Ishikawa (cell line): ENCODE data around the gene MYCBPAP.

Experiments used
- CEBPB ChIP-seq: IDR thresholded peaks from 2 replicates; pipeline ENCODE4 v1.6.1; 2012
- CREB1 ChIP-seq: IDR thresholded peaks from 2 replicates; pipeline ENCODE4 v1.6.1; 2012; ENCODE audit warnings: low read depth
- EGR1 ChIP-seq: IDR thresholded peaks from 2 replicates; pipeline ENCODE4 v1.6.1; 2012
- EP300 ChIP-seq: IDR thresholded peaks from 2 replicates; pipeline ENCODE4 v1.6.1; 2012; ENCODE audit warnings: borderline replicate concordance
- FOXM1 ChIP-seq: IDR thresholded peaks from 2 replicates; pipeline ENCODE4 v1.6.1; 2012; ENCODE audit warnings: low read depth, borderline replicate concordance
- NFIC ChIP-seq: IDR thresholded peaks from 2 replicates; pipeline ENCODE4 v1.6.1; 2012
- RAD21 ChIP-seq: IDR thresholded peaks from 2 replicates; pipeline ENCODE4 v1.6.1; 2012; ENCODE audit warnings: low read depth
- TAF1 ChIP-seq: IDR thresholded peaks from 2 replicates; pipeline ENCODE4 v1.6.1; 2012; ENCODE audit warnings: low read depth, mild to moderate bottlenecking
- TCF12 ChIP-seq: IDR thresholded peaks from 2 replicates; pipeline ENCODE4 v1.6.1; 2012; ENCODE audit warnings: low read depth
- TEAD4 ChIP-seq: IDR thresholded peaks from 2 replicates; pipeline ENCODE4 v1.6.1; 2012
- YY1 ChIP-seq: IDR thresholded peaks from 2 replicates; pipeline ENCODE4 v1.6.1; 2012; ENCODE audit warnings: low read depth
- ZBTB7A ChIP-seq: IDR thresholded peaks from 2 replicates; pipeline ENCODE4 v1.6.1; 2012; ENCODE audit warnings: low read depth
- TF ChIP-seq, protein P1 (sequence below): IDR thresholded peaks from 2 replicates; pipeline ENCODE4 v1.6.1; 2012
- TF ChIP-seq, protein P2 (sequence below): IDR thresholded peaks from 2 replicates; pipeline ENCODE4 v1.6.1; 2012
- TF ChIP-seq, protein P3 (sequence below): IDR thresholded peaks from 2 replicates; pipeline ENCODE4 v1.6.1; 2012; ENCODE audit warnings: low read depth, mild to moderate bottlenecking

MYCBPAP gene

DNA sequence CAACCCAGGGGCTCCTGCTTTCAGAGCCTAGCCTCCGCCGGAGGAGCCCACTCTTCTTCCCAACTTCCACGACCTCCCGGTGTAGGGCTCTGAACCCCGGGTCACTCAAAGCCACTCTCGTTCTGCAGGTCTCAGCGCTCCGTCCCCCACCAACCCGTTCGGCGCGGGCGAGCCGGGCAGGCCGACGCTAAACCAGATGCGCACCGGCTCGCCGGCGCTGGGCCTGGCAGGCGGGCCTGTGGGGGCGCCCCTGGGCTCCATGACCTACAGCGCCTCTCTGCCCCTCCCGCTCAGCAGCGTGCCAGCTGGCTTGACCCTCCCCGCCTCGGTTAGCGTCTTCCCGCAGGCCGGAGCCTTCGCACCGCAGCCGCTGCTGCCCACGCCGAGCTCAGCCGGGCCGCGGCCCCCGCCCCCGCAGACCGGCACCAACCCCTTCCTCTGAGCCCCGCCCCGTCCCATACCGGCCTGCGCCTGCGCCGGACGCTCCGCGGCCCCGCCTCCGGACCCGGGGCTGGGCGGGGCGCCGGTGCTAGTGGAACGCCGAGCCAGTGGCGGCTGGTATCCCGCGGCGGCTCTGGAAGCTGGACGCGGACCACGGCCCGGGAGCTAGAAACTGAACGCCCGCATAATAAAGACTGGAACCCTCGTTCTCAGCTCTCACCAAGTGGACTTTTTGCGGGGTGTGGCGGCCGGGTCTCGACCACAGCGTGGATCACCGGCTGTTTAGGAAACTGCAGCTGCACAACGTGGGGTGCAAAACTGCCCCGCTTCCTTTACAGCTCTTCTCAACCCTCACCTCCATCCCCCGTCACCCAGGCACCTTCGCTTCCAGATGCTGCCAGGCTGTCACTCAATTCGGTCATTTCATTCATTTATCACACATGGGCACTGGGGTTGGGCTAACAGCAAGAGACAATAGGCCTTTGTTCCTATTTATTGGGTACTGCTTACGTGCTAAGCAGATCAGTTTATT lies 33.8 kb downstream of the MYCBPAP start:
- TF ChIP-seq EGR1 (peak; percentile 98), ZBTB7A (peak; percentile 67; the same call in 1 of the 2 replicates), TEAD4 (peak; percentile 9; the same call in 1 of the 2 replicates), EP300 (0 out of 2 replicates have a peak, but pooled peaks have one; percentile 7), RAD21 (no peak), TCF12 (peak; percentile 4; the same call in 1 of the 2 replicates), CEBPB (no peak; the same call in 1 of the 2 replicates), TAF1 (peak; percentile 31; the same call in 1 of the 2 replicates)
- TF ChIP-seq, protein P1, sequence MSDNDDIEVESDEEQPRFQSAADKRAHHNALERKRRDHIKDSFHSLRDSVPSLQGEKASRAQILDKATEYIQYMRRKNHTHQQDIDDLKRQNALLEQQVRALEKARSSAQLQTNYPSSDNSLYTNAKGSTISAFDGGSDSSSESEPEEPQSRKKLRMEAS: peak; percentile 90

DNA sequence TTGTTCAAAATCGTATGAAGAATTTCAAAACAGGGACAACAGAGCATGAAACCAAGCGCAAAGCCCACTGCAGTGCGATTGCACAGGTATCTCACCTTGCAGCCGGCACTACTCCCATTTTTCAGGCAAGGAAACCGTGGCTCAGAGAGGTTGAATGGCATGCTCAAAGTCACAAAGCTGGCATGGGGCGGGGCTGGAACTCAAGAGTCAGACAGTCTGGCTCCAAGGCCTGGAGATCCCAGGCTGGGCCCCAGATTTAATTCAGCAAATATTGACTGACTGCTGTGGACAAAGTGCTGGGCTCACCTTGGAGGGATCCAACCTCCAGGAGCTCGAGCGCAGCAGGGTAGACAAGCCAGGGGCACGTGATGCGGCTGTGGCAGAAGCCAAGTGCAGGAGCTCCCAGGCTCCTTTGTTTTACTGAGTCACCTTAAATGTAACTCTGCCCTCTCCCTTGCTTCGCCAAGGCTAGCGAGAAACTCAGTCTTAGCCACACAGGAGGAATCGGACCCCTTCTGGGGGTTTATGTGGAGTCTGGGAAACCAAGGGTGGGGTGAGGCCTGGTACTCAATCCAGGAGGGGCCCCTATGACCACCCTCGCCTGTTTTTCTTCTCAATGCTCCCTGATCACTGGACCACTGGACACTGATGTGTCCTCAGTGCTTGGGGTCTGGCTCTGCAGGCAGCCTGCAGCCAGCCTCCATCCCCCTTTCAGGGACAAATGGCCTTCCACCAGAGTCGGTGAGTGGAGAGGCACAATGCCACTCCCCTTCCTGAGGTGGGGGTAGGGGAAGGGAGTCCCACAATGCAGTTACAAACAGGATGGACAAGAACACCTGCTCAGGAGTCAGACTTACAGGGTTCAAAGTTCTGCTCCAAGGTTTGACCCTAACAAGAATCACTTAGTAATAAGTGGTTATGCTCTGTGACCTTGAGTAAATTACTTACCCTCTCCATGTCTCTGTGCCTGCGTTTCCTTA lies 34.8 kb downstream of the MYCBPAP start:
- TF ChIP-seq TCF12 (0 out of 2 replicates have a peak, but pooled peaks have one; percentile 11), FOXM1 (no peak)
- TF ChIP-seq, protein P1: no peak
- TF ChIP-seq, protein P2, sequence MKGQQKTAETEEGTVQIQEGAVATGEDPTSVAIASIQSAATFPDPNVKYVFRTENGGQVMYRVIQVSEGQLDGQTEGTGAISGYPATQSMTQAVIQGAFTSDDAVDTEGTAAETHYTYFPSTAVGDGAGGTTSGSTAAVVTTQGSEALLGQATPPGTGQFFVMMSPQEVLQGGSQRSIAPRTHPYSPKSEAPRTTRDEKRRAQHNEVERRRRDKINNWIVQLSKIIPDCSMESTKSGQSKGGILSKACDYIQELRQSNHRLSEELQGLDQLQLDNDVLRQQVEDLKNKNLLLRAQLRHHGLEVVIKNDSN: peak; percentile 82

DNA sequence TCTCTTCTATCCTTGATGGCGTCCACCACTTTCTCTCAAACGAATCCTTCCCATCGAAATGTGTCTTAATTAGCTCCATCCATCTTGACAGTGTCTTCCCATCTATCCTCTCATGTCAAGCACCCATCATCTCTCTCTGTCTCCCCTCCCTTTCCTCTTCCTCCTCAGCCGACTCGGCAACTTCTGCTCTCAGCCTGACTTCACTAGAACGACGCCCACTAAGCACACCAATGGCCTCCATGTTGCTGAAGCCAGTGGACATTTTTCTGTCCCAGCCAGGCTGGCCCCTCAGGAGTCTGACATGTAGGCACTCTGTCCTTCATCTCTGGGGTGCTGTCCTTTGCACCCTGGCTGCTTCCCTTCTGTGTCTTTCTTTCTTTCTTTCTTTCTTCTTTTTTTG lies 36.3 kb downstream of the MYCBPAP start:
- TF ChIP-seq ZBTB7A (no peak), TCF12 (no peak), CEBPB (no peak), EP300 (no peak), EGR1 (no peak), YY1 (no peak), TAF1 (no peak), NFIC (no peak)
- TF ChIP-seq, protein P2: no peak
- TF ChIP-seq, protein P3, sequence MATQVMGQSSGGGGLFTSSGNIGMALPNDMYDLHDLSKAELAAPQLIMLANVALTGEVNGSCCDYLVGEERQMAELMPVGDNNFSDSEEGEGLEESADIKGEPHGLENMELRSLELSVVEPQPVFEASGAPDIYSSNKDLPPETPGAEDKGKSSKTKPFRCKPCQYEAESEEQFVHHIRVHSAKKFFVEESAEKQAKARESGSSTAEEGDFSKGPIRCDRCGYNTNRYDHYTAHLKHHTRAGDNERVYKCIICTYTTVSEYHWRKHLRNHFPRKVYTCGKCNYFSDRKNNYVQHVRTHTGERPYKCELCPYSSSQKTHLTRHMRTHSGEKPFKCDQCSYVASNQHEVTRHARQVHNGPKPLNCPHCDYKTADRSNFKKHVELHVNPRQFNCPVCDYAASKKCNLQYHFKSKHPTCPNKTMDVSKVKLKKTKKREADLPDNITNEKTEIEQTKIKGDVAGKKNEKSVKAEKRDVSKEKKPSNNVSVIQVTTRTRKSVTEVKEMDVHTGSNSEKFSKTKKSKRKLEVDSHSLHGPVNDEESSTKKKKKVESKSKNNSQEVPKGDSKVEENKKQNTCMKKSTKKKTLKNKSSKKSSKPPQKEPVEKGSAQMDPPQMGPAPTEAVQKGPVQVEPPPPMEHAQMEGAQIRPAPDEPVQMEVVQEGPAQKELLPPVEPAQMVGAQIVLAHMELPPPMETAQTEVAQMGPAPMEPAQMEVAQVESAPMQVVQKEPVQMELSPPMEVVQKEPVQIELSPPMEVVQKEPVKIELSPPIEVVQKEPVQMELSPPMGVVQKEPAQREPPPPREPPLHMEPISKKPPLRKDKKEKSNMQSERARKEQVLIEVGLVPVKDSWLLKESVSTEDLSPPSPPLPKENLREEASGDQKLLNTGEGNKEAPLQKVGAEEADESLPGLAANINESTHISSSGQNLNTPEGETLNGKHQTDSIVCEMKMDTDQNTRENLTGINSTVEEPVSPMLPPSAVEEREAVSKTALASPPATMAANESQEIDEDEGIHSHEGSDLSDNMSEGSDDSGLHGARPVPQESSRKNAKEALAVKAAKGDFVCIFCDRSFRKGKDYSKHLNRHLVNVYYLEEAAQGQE: no peak

DNA sequence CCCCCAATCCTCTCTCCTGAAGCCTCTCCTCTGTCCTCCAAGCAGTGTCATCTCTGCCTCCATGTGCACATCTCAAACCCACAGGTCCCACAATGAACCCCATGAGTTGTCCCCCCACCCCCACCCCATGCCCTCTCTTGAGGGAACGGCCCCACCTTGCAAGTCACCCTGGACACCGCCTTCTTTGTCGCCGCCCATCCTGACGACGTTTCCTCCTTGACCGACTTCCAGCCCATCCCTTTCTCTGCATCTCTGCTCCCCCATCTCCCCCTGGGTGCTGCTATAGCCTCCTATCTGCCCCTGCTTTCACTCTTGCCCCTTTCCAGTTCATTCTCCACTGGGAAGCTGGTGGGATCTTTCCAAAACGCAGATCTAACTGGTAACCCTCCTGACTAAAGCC lies 37.1 kb downstream of the MYCBPAP start:
- no peak for TF ChIP-seq CREB1
- TF ChIP-seq NFIC: no peak
- TF ChIP-seq TCF12: no peak
- no peak for TF ChIP-seq YY1
- no peak for TF ChIP-seq TEAD4
- no peak for TF ChIP-seq RAD21
- TF ChIP-seq TAF1: no peak
- TF ChIP-seq, protein P3: no peak
- TF ChIP-seq ZBTB7A: no peak
- no peak for TF ChIP-seq FOXM1

DNA sequence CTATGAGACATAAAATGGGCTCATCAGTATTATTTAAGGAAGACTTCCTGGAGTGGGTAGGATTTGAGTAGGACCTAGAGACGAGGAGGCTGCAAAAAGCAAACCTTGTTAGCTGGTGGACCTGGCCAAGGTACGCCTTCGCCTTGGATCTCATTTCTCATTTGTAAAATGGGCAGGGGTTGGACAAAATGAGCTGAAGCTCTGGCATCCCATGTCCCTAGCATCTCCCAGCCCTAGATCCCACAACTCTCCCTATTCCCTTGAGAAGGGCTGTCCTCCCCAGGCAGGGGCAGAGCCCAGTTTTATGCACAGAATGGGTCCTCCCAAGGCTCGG lies 38.4 kb downstream of the MYCBPAP start:
- TF ChIP-seq RAD21: no peak
- TF ChIP-seq TCF12: no peak
- TF ChIP-seq, protein P1: no peak
- no peak for TF ChIP-seq YY1
- TF ChIP-seq TAF1: no peak
- TF ChIP-seq ZBTB7A: no peak
- no peak for TF ChIP-seq EGR1
- TF ChIP-seq TEAD4: no peak
- TF ChIP-seq EP300: no peak
- TF ChIP-seq, protein P2: no peak
- TF ChIP-seq CEBPB: no peak
- TF ChIP-seq, protein P3: no peak
- no peak for TF ChIP-seq CREB1
- TF ChIP-seq NFIC: no peak
